Neural progenitor cell (in vitro differentiated cells): Measurements from ENCODE around the gene FYB1. TPM values are rescaled to one million over a fixed set of nuclear protein-coding genes. Genes with fewer than 3 reads are reported as not detected.

Experiments
- DNase-seq: peaks from one replicate; pipeline ENCODE4 v3.0.0-alpha.2; 2016; ENCODE audit warnings: low spot score
- H2AFZ ChIP-seq: fragments of 200-600 bp; sonication (generic); replicated peaks from 2 replicates; pipeline ENCODE4 v1.6.1; 2016; ENCODE audit warnings: antibody characterized with exemption
- H3F3A ChIP-seq: fragments of 200-600 bp; sonication (generic); 2 replicates; pipeline ENCODE4 v1.6.1; 2016; ENCODE audit warnings: antibody characterized with exemption, low read depth
- H3K27ac ChIP-seq: fragments of 200-600 bp; sonication (generic); 2 replicates; pipeline ENCODE4 v1.5.1; 2016; ENCODE audit warnings: mild to moderate bottlenecking
- H3K27me3 ChIP-seq: fragments of 200-600 bp; sonication (generic); 2 replicates; pipeline ENCODE4 v1.6.1; 2016; ENCODE audit warnings: mild to moderate bottlenecking, moderate library complexity
- H3K36me3 ChIP-seq: fragments of 200-600 bp; sonication (generic); 2 replicates; pipeline ENCODE4 v1.5.1; 2016
- H3K4me1 ChIP-seq: fragments of 200-600 bp; sonication (generic); 2 replicates; pipeline ENCODE4 v1.6.1; 2016; ENCODE audit warnings: mixed run types
- H3K4me2 ChIP-seq: fragments of 200-600 bp; sonication (generic); 2 replicates; pipeline ENCODE4 v1.6.1; 2016
- H3K4me3 ChIP-seq: fragments of 200-600 bp; sonication (generic); 2 replicates; pipeline ENCODE4 v1.5.1; 2016
- H3K79me2 ChIP-seq: fragments of 200-600 bp; sonication (generic); 2 replicates; pipeline ENCODE4 v1.6.1; 2016; ENCODE audit warnings: low read depth
- H3K9ac ChIP-seq: fragments of 200-600 bp; sonication (generic); 2 replicates; pipeline ENCODE4 v1.6.1; 2016
- H3K9me3 ChIP-seq: fragments of 200-600 bp; sonication (generic); 2 replicates; pipeline ENCODE4 v1.5.1; 2016; ENCODE audit warnings: low read depth
- H4K20me1 ChIP-seq: fragments of 200-600 bp; sonication (generic); 2 replicates; pipeline ENCODE4 v1.6.1; 2016; ENCODE audit warnings: low read depth
- H3K27ac Mint-ChIP-seq: 3 replicates; pipeline ENCODE4 v1.8.0; 2021; ENCODE audit warnings: mixed read lengths
- H3K27me3 Mint-ChIP-seq: 2 replicates; pipeline ENCODE4 v1.8.0; 2022; ENCODE audit warnings: low read depth, mild to moderate bottlenecking, inconsistent platforms, moderate library complexity, mixed read lengths; ENCODE audit not compliant: insufficient read depth
- H3K36me3 Mint-ChIP-seq: 3 replicates; pipeline ENCODE4 v1.8.0; 2021; ENCODE audit warnings: mixed read lengths
- H3K4me1 Mint-ChIP-seq: 3 replicates; pipeline ENCODE4 v1.8.0; 2021; ENCODE audit warnings: mixed read lengths
- H3K4me3 Mint-ChIP-seq: 3 replicates; pipeline ENCODE4 v1.8.0; 2021; ENCODE audit warnings: mild to moderate bottlenecking, moderate library complexity, mixed read lengths
- H3K9me3 Mint-ChIP-seq: 3 replicates; pipeline ENCODE4 v1.8.0; 2020; ENCODE audit warnings: mixed read lengths
- EZH2 ChIP-seq: fragments of 200-600 bp; sonication (generic); IDR thresholded peaks from 2 replicates; pipeline ENCODE4 v1.6.1; 2017; ENCODE audit warnings: antibody characterized with exemption, mild to moderate bottlenecking, moderate library complexity
- EZH2phosphoT487 ChIP-seq: fragments of 200-600 bp; sonication (generic); IDR thresholded peaks from 2 replicates; pipeline ENCODE4 v1.6.1; 2017; ENCODE audit warnings: antibody characterized with exemption
- total RNA-seq: library from RNA; depleted of rRNA; stranded (reverse); fragments of >200 nt; gene quantifications from 2 replicates; pipeline ENCODE4 v1.2.3, GENCODE V29; 2015; ENCODE audit warnings: low replicate concordance
- TF ChIP-seq, protein P1 (sequence below): fragments of 200-600 bp; sonication (generic); IDR thresholded peaks from 2 replicates; pipeline ENCODE4 v1.5.1; 2017; ENCODE audit warnings: antibody characterized with exemption, mild to moderate bottlenecking

FYB1 gene
- total RNA-seq, 1 donor from 2014 or later = not detected

DNA sequence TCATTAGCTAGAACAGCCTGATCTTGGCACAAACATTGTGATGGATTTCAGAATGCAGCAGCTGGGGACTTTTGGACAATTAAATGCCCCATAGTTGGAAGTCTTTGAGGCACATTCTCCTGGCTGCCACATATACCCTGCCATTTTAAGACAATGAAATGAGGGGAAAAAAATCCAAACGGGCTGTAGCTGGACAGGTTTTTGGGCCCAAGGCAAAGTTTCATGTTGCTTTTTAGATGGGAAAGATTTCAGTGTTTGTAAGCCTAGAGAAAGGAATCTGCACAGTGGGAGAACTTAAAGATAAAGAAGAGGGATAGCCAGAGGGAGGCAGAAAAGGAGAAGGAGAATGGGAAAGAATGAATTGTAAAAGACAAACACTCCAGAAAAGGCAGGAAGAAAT lies 115.1 kb downstream of the FYB1 start:
- no peaks in the 10 kb centered on the region for H3K4me1 ChIP-seq
- no peaks in the 10 kb centered on the region for H3K27me3 ChIP-seq
- H3K4me3 ChIP-seq = no peak overlapping the region
- no peaks in the 10 kb centered on the region for H3K36me3 ChIP-seq
- Mint-ChIP-seq H3K36me3 (no peaks in the 10 kb centered on the region), H3K27me3 (no peaks in the 10 kb centered on the region), H3K4me1 (peaks cover 3% of the 10 kb centered on the region), H3K27ac (no peak overlapping the region), H3K9me3 (no peaks in the 10 kb centered on the region), H3K4me3 (no peak overlapping the region)
- no peaks in the 10 kb centered on the region for H4K20me1 ChIP-seq
- TF ChIP-seq EZH2phosphoT487 (no peak), EZH2 (no peak)
- H3K79me2 ChIP-seq = no peaks in the 10 kb centered on the region
- H2AFZ ChIP-seq = no peak overlapping the region
- H3K27ac ChIP-seq = no peak overlapping the region
- DNase-seq = no peak
- no peaks in the 10 kb centered on the region for H3F3A ChIP-seq
- H3K9me3 ChIP-seq = no peaks in the 10 kb centered on the region
- no peak overlapping the region for H3K4me2 ChIP-seq
- H3K9ac ChIP-seq = no peak overlapping the region

DNA sequence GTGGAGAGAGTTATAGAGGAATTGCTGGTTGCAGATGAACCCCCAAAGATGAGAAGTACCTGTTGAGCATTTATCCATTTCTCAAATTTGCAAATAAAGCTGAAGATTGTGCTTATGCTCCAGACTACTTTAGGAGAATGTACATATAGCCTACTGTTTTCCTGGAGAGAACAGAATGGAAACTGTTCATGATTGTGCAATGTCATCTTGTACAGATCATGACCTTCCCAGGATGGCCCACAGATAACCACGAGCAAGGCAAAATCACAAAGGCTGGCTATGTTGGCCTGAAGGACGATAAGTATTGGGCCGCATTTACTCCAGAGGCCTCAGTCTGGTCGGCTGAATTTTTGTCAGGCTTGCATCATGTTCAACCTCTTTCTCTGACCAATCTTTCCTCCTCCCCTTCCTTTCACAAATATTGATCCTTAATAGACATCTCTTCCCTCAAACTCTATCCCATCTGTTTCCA lies 116.6 kb downstream of the FYB1 start:
- Mint-ChIP-seq H3K4me1 (no peaks in the 10 kb centered on the region), H3K27me3 (no peaks in the 10 kb centered on the region), H3K4me3 (no peak overlapping the region), H3K9me3 (no peaks in the 10 kb centered on the region), H3K36me3 (no peaks in the 10 kb centered on the region), H3K27ac (no peak overlapping the region)
- no peaks in the 10 kb centered on the region for H4K20me1 ChIP-seq
- H3K9ac ChIP-seq = no peak overlapping the region
- no peak overlapping the region for H3K27ac ChIP-seq
- H3K4me3 ChIP-seq = no peak overlapping the region
- H3K4me2 ChIP-seq = no peak overlapping the region
- H3K9me3 ChIP-seq = no peaks in the 10 kb centered on the region
- TF ChIP-seq, protein P1, sequence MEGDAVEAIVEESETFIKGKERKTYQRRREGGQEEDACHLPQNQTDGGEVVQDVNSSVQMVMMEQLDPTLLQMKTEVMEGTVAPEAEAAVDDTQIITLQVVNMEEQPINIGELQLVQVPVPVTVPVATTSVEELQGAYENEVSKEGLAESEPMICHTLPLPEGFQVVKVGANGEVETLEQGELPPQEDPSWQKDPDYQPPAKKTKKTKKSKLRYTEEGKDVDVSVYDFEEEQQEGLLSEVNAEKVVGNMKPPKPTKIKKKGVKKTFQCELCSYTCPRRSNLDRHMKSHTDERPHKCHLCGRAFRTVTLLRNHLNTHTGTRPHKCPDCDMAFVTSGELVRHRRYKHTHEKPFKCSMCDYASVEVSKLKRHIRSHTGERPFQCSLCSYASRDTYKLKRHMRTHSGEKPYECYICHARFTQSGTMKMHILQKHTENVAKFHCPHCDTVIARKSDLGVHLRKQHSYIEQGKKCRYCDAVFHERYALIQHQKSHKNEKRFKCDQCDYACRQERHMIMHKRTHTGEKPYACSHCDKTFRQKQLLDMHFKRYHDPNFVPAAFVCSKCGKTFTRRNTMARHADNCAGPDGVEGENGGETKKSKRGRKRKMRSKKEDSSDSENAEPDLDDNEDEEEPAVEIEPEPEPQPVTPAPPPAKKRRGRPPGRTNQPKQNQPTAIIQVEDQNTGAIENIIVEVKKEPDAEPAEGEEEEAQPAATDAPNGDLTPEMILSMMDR = no peak
- no peak for TF ChIP-seq EZH2
- H3F3A ChIP-seq = no peaks in the 10 kb centered on the region
- no peaks in the 10 kb centered on the region for H3K36me3 ChIP-seq
- no peak for DNase-seq
- no peaks in the 10 kb centered on the region for H3K4me1 ChIP-seq
- H3K27me3 ChIP-seq = no peaks in the 10 kb centered on the region
- H2AFZ ChIP-seq = no peak overlapping the region
- no peaks in the 10 kb centered on the region for H3K79me2 ChIP-seq

DNA sequence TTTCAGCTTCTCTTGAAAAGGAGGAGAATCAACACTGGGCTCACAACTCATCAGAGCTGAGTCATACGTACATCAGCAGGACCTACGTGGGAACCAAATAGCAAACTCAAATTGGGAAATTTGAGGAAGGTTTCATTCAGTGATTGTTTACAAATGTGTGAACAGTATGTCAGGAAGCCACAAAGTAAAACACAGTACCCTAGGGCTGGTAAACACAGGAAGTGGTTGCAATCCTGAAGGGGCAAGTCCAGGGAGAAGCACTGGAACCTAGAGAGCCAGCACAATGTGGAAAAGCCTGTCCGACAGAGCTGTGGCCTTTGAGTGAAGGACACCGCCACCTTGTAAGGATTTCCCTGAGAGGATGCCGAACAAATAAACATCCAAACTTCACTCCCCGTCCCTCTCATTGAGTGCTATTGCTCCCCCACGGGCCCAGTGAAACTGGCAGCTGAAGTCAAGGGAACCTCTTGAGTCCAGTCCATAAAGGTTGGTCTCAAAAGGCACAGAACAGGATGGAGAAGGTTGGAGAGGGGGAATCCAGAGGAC lies 118.4 kb downstream of the FYB1 start:
- no peaks in the 10 kb centered on the region for H3K4me1 Mint-ChIP-seq
- Histone ChIP-seq H3K4me1 (no peaks in the 10 kb centered on the region), H3K27ac (no peak overlapping the region), H3F3A (no peaks in the 10 kb centered on the region), H4K20me1 (no peaks in the 10 kb centered on the region), H3K9me3 (no peaks in the 10 kb centered on the region), H3K4me3 (no peak overlapping the region), H3K4me2 (no peak overlapping the region), H3K79me2 (no peaks in the 10 kb centered on the region), H3K27me3 (no peaks in the 10 kb centered on the region), H2AFZ (no peak overlapping the region), H3K9ac (no peak overlapping the region), H3K36me3 (no peaks in the 10 kb centered on the region)
- TF ChIP-seq EZH2 = no peak
- TF ChIP-seq, protein P1 = no peak
- H3K27ac Mint-ChIP-seq = no peak overlapping the region
- no peak overlapping the region for H3K4me3 Mint-ChIP-seq
- no peaks in the 10 kb centered on the region for H3K36me3 Mint-ChIP-seq
- no peaks in the 10 kb centered on the region for H3K9me3 Mint-ChIP-seq
- no peak for DNase-seq
- no peaks in the 10 kb centered on the region for H3K27me3 Mint-ChIP-seq

DNA sequence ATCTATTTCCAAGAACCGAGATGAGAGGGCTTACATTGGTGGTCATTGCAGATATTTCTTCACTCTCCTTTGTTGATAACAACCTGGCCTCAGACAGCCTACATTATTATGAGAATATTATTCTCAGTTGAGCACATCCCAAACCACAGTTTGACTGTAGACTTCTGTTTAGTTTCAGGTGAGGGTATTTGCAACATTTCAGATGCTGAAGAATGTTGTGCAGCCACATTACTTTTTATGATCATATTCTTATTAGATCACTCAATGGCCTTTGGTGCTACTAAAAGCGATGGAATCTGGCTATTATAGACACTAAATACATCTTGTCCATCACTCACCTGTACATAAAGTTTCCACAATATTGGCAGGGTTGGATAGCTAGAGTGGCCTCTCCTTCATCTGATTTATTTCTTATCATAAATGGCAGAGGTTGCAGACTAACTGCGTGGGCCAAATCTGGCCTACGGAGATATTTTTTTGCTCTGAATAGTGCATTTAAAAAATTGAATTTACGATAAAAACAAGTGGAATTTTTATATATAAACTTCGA lies 119.0 kb downstream of the FYB1 start:
- Histone ChIP-seq H3K4me1 (no peaks in the 10 kb centered on the region), H2AFZ (no peak overlapping the region), H3K4me3 (no peak overlapping the region), H3K27me3 (no peaks in the 10 kb centered on the region), H3F3A (no peaks in the 10 kb centered on the region), H3K36me3 (no peaks in the 10 kb centered on the region), H3K9me3 (no peaks in the 10 kb centered on the region), H3K9ac (no peak overlapping the region), H3K4me2 (no peak overlapping the region), H3K79me2 (no peaks in the 10 kb centered on the region), H3K27ac (no peak overlapping the region), H4K20me1 (no peaks in the 10 kb centered on the region)
- no peak overlapping the region for H3K4me3 Mint-ChIP-seq
- TF ChIP-seq EZH2 = no peak
- TF ChIP-seq, protein P1 = no peak
- no peak for TF ChIP-seq EZH2phosphoT487
- no peaks in the 10 kb centered on the region for H3K36me3 Mint-ChIP-seq
- H3K4me1 Mint-ChIP-seq = no peaks in the 10 kb centered on the region
- DNase-seq = no peak
- no peak overlapping the region for H3K27ac Mint-ChIP-seq
- no peaks in the 10 kb centered on the region for H3K9me3 Mint-ChIP-seq
- H3K27me3 Mint-ChIP-seq = no peaks in the 10 kb centered on the region
